Ishikawa (cell line): ENCODE data around the gene PIK3C2G.

Source experiments
- CEBPB ChIP-seq: IDR thresholded peaks from 2 replicates; pipeline ENCODE4 v1.6.1; 2012
- CREB1 ChIP-seq: IDR thresholded peaks from 2 replicates; pipeline ENCODE4 v1.6.1; 2012; ENCODE audit warnings: low read depth
- EGR1 ChIP-seq: IDR thresholded peaks from 2 replicates; pipeline ENCODE4 v1.6.1; 2012
- EP300 ChIP-seq: IDR thresholded peaks from 2 replicates; pipeline ENCODE4 v1.6.1; 2012; ENCODE audit warnings: borderline replicate concordance
- FOXM1 ChIP-seq: IDR thresholded peaks from 2 replicates; pipeline ENCODE4 v1.6.1; 2012; ENCODE audit warnings: low read depth, borderline replicate concordance
- NFIC ChIP-seq: IDR thresholded peaks from 2 replicates; pipeline ENCODE4 v1.6.1; 2012
- RAD21 ChIP-seq: IDR thresholded peaks from 2 replicates; pipeline ENCODE4 v1.6.1; 2012; ENCODE audit warnings: low read depth
- TAF1 ChIP-seq: IDR thresholded peaks from 2 replicates; pipeline ENCODE4 v1.6.1; 2012; ENCODE audit warnings: low read depth, mild to moderate bottlenecking
- TCF12 ChIP-seq: IDR thresholded peaks from 2 replicates; pipeline ENCODE4 v1.6.1; 2012; ENCODE audit warnings: low read depth
- TEAD4 ChIP-seq: IDR thresholded peaks from 2 replicates; pipeline ENCODE4 v1.6.1; 2012
- YY1 ChIP-seq: IDR thresholded peaks from 2 replicates; pipeline ENCODE4 v1.6.1; 2012; ENCODE audit warnings: low read depth
- ZBTB7A ChIP-seq: IDR thresholded peaks from 2 replicates; pipeline ENCODE4 v1.6.1; 2012; ENCODE audit warnings: low read depth
- TF ChIP-seq, protein P1 (sequence below): IDR thresholded peaks from 2 replicates; pipeline ENCODE4 v1.6.1; 2012
- TF ChIP-seq, protein P2 (sequence below): IDR thresholded peaks from 2 replicates; pipeline ENCODE4 v1.6.1; 2012; ENCODE audit warnings: low read depth, mild to moderate bottlenecking
- TF ChIP-seq, protein P3 (sequence below): IDR thresholded peaks from 2 replicates; pipeline ENCODE4 v1.6.1; 2012

PIK3C2G gene

DNA sequence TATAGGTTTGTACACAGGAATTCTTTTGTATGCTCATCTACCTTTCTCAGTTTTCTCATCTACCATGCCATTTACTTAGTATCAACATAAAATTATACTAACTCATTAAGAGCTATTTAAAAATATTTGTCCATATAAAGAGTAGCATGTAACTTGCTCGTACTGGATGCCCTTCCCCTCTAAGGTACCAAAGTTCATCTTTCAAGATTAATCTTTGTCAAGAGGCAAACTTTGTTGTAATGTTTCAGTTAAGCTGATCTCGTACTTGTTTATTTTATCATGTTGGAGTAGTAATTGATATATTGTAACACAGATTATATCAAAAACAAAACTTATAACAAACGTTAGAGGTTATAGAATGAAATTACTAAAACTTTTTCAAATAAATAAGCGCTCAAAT lies 128.5 kb downstream of the PIK3C2G start:
- TF ChIP-seq CEBPB, result no peak

DNA sequence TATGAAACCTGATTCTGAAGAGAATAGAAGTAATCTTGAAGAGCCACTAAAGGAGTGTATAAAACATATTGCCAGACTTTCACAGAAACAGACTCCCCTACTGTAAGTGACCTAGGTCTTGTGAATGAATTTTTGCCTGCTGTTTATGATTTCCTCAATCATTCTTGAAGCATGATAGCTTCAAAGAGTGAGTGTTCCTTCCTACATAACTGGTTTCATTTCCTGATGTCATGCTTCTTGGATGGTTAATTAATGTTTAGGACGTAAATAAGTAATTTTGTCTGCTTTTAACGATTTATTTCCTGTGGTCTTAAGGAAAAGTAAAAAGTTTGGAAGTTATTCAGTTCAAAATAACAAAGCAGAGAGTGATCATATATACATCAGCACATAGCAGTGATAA lies 129.8 kb downstream of the PIK3C2G start:
- no peak for TF ChIP-seq FOXM1
- TF ChIP-seq TEAD4, result no peak
- TF ChIP-seq, protein P1, sequence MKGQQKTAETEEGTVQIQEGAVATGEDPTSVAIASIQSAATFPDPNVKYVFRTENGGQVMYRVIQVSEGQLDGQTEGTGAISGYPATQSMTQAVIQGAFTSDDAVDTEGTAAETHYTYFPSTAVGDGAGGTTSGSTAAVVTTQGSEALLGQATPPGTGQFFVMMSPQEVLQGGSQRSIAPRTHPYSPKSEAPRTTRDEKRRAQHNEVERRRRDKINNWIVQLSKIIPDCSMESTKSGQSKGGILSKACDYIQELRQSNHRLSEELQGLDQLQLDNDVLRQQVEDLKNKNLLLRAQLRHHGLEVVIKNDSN, result no peak
- no peak for TF ChIP-seq RAD21
- TF ChIP-seq CREB1, result no peak
- TF ChIP-seq ZBTB7A, result no peak
- TF ChIP-seq, protein P2, sequence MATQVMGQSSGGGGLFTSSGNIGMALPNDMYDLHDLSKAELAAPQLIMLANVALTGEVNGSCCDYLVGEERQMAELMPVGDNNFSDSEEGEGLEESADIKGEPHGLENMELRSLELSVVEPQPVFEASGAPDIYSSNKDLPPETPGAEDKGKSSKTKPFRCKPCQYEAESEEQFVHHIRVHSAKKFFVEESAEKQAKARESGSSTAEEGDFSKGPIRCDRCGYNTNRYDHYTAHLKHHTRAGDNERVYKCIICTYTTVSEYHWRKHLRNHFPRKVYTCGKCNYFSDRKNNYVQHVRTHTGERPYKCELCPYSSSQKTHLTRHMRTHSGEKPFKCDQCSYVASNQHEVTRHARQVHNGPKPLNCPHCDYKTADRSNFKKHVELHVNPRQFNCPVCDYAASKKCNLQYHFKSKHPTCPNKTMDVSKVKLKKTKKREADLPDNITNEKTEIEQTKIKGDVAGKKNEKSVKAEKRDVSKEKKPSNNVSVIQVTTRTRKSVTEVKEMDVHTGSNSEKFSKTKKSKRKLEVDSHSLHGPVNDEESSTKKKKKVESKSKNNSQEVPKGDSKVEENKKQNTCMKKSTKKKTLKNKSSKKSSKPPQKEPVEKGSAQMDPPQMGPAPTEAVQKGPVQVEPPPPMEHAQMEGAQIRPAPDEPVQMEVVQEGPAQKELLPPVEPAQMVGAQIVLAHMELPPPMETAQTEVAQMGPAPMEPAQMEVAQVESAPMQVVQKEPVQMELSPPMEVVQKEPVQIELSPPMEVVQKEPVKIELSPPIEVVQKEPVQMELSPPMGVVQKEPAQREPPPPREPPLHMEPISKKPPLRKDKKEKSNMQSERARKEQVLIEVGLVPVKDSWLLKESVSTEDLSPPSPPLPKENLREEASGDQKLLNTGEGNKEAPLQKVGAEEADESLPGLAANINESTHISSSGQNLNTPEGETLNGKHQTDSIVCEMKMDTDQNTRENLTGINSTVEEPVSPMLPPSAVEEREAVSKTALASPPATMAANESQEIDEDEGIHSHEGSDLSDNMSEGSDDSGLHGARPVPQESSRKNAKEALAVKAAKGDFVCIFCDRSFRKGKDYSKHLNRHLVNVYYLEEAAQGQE, result no peak
- no peak for TF ChIP-seq NFIC
- TF ChIP-seq, protein P3, sequence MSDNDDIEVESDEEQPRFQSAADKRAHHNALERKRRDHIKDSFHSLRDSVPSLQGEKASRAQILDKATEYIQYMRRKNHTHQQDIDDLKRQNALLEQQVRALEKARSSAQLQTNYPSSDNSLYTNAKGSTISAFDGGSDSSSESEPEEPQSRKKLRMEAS, result no peak
- TF ChIP-seq CEBPB, result no peak
- no peak for TF ChIP-seq TCF12
- TF ChIP-seq TAF1, result no peak
- TF ChIP-seq EGR1, result no peak
- TF ChIP-seq YY1, result no peak
- no peak for TF ChIP-seq EP300

DNA sequence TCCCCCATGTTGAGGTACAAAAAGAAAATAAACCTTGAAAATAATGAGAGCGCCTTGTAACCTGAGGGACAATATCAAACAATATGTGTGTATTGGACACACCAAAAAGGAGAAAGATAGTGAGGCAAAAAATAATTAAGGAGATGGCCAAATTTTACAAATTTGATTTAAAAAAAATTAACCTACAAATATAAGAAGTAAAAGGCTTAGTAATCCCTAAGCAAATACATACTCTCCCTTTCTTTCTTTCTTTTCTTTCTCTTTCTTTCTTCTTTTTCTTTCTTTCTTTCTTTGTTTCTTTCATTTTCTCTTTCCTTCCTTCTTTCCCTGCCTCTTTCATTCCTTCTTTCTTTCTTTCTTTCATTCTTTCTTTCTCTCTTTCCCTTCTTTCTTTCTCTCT lies 133.4 kb downstream of the PIK3C2G start:
- TF ChIP-seq, protein P2, result no peak
- TF ChIP-seq EGR1 (no peak), CEBPB (no peak), RAD21 (no peak), ZBTB7A (no peak), TCF12 (no peak), TAF1 (no peak), CREB1 (no peak), EP300 (no peak), YY1 (no peak), NFIC (no peak), TEAD4 (no peak), FOXM1 (no peak)
- TF ChIP-seq, protein P1, result no peak
- TF ChIP-seq, protein P3, result no peak

DNA sequence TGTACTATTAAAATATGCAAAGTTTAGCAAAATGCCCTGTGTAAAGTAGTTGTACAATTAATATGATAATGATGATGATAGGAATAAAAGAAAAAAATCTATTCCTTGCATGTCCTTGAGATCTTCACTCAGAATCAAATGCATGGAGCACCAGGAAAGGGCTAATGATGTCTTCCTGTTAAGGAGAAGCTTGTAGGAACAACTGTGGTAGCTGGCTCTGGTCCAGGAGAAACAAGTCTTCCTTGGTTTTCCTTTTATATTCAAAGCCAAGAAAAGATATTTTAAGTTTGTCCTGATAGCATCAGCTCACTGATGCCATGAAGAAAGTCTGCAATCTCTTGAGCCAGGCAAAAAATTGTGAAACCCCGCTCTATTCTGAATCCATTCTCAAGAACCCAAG lies 138.9 kb downstream of the PIK3C2G start:
- no peak for TF ChIP-seq EGR1
- TF ChIP-seq EP300, result no peak
- no peak for TF ChIP-seq YY1
- TF ChIP-seq TAF1, result no peak
- no peak for TF ChIP-seq FOXM1
- TF ChIP-seq CREB1, result no peak
- no peak for TF ChIP-seq CEBPB
- TF ChIP-seq, protein P2, result no peak
- TF ChIP-seq, protein P1, result no peak
- TF ChIP-seq NFIC, result no peak
- TF ChIP-seq RAD21, result no peak
- no peak for TF ChIP-seq ZBTB7A
- TF ChIP-seq, protein P3, result no peak
- TF ChIP-seq TCF12, result no peak
- TF ChIP-seq TEAD4, result no peak
